ENCODE measurements around the gene NUCKS1. TPM values are rescaled to one million over a fixed set of nuclear protein-coding genes. Genes with fewer than 3 reads are reported as not detected.

Gene NUCKS1
- total RNA-seq, 2 experiments from 2014 or later = 189 to 260 TPM

- peak; percentile 79 for ATAC-seq
- peaks cover 8% of the 10 kb centered on the region for H3K4me1 Mint-ChIP-seq
- peak within 1 kb of the TSS; percentile 66 for H3K4me3 Mint-ChIP-seq
- CTCF ChIA-PET = interaction anchor here (0.6 to 5.2 kb wide), 10 partner anchors 21 to 291 kb away, joined by 3 to 47 read pairs (median 5); no protein-coding TSS in a partner anchor
- H3K27ac Mint-ChIP-seq = no peak within 1 kb of the TSS
- no peaks in the 10 kb centered on the region for H3K36me3 Mint-ChIP-seq (ENCODE audit: low read depth)
- no peaks in the 10 kb centered on the region for H3K9me3 Mint-ChIP-seq (ENCODE audit: low read depth)
- peaks cover 17% of the 10 kb centered on the region for H3K27me3 Mint-ChIP-seq
- intact Hi-C loops (cut with DNase I, micrococcal nuclease) = no loop called here
- DNase-seq = peak; percentile 51
- POLR2A ChIA-PET = interaction anchor here (0.8 kb wide), 1 partner anchor 69 kb away, joined by 4 read pairs; no protein-coding TSS in a partner anchor
Measured at GRCh38 chr1:205680073-205680851, 69.7 kb downstream of the NUCKS1 start, which contains the start of gene SLC45A3. Gene SLC45A3 (minus strand): TSS chr1:205680509. CDS start chr1:205664656, 15,853 bp downstream.

GRCh38 chr1:205678286-205679111 lies 71.5 kb downstream of the NUCKS1 start:
- H3K36me3 Mint-ChIP-seq (ENCODE audit: low read depth) = no peaks in the 10 kb centered on the region
- POLR2A ChIA-PET = interaction anchor here (0.7 kb wide), 1 partner anchor 71 kb away, joined by 3 read pairs; no protein-coding TSS in a partner anchor
- no peak overlapping the region for H3K4me3 Mint-ChIP-seq
- no peak overlapping the region for H3K27ac Mint-ChIP-seq
- DNase-seq = no peak
- H3K4me1 Mint-ChIP-seq = peaks cover 8% of the 10 kb centered on the region
- H3K27me3 Mint-ChIP-seq = peaks cover 17% of the 10 kb centered on the region
- no peaks in the 10 kb centered on the region for H3K9me3 Mint-ChIP-seq (ENCODE audit: low read depth)
- CTCF ChIA-PET = interaction anchor here (0.9 to 5.2 kb wide), 7 partner anchors 19 to 324 kb away, joined by 3 to 47 read pairs (median 4); no protein-coding TSS in a partner anchor
- ATAC-seq = no peak
- intact Hi-C loops (cut with DNase I, micrococcal nuclease) = no loop called here

- POLR2A ChIA-PET = no interaction called here
- Mint-ChIP-seq H3K36me3 (ENCODE audit: low read depth) (no peaks in the 10 kb centered on the region), H3K27ac (no peak overlapping the region), H3K4me1 (peaks cover 8% of the 10 kb centered on the region), H3K4me3 (no peak overlapping the region), H3K9me3 (ENCODE audit: low read depth) (no peaks in the 10 kb centered on the region), H3K27me3 (peaks cover 19% of the 10 kb centered on the region)
- DNase-seq = no peak
- ATAC-seq = no peak
- intact Hi-C loops (cut with DNase I, micrococcal nuclease) = no loop called here
- CTCF ChIA-PET = interaction anchor here (0.5 to 5.2 kb wide), 10 partner anchors 9 to 323 kb away, joined by 3 to 47 read pairs (median 4); no protein-coding TSS in a partner anchor
Measured at GRCh38 chr1:205677167-205677566, 72.8 kb downstream of the NUCKS1 start.

GRCh38 chr1:205676597-205676996 lies 73.4 kb downstream of the NUCKS1 start:
- no peaks in the 10 kb centered on the region for H3K9me3 Mint-ChIP-seq (ENCODE audit: low read depth)
- ATAC-seq = no peak
- no peak overlapping the region for H3K4me3 Mint-ChIP-seq
- peaks cover 18% of the 10 kb centered on the region for H3K27me3 Mint-ChIP-seq
- DNase-seq = no peak
- CTCF ChIA-PET = interaction anchor here (0.5 to 5.2 kb wide), 7 partner anchors 8 to 306 kb away, joined by 3 to 47 read pairs (median 5); no protein-coding TSS in a partner anchor
- POLR2A ChIA-PET = no interaction called here
- no peak overlapping the region for H3K27ac Mint-ChIP-seq
- intact Hi-C loops (cut with DNase I, micrococcal nuclease) = no loop called here
- peaks cover 8% of the 10 kb centered on the region for H3K4me1 Mint-ChIP-seq
- H3K36me3 Mint-ChIP-seq (ENCODE audit: low read depth) = no peaks in the 10 kb centered on the region

- ChIA-PET POLR2A (interaction anchor here (0.5 kb wide), 1 partner anchor 37 kb away, joined by 5 read pairs; no protein-coding TSS in a partner anchor), CTCF (interaction anchor here (0.6 to 4.7 kb wide), 5 partner anchors 17 to 145 kb away, joined by 3 to 47 read pairs (median 3); no protein-coding TSS in a partner anchor)
- no peaks in the 10 kb centered on the region for H3K9me3 Mint-ChIP-seq (ENCODE audit: low read depth)
- no peak for ATAC-seq
- no peaks in the 10 kb centered on the region for H3K36me3 Mint-ChIP-seq (ENCODE audit: low read depth)
- no peak for DNase-seq
- intact Hi-C loops (cut with DNase I, micrococcal nuclease) = no loop called here
- H3K27me3 Mint-ChIP-seq = peaks cover 13% of the 10 kb centered on the region
- no peak overlapping the region for H3K4me3 Mint-ChIP-seq
- H3K4me1 Mint-ChIP-seq = peaks cover 8% of the 10 kb centered on the region
- no peak overlapping the region for H3K27ac Mint-ChIP-seq
Measured at GRCh38 chr1:205676002-205676401, 74.0 kb downstream of the NUCKS1 start.

- Mint-ChIP-seq H3K9me3 (ENCODE audit: low read depth) (no peaks in the 10 kb centered on the region), H3K27me3 (peaks cover 12% of the 10 kb centered on the region), H3K27ac (no peak overlapping the region), H3K36me3 (ENCODE audit: low read depth) (no peaks in the 10 kb centered on the region), H3K4me1 (peaks cover 5% of the 10 kb centered on the region), H3K4me3 (no peak overlapping the region)
- DNase-seq (no peak), ATAC-seq (no peak)
- POLR2A ChIA-PET = no interaction called here
- intact Hi-C loops (cut with DNase I, micrococcal nuclease) = no loop called here
- CTCF ChIA-PET = interaction anchor here (0.7 to 1.2 kb wide), 4 partner anchors 17 to 86 kb away, joined by 3 to 5 read pairs (median 3); no protein-coding TSS in a partner anchor
Measured at GRCh38 chr1:205675247-205675646, 74.7 kb downstream of the NUCKS1 start.

GRCh38 chr1:205672970-205673369 lies 77.0 kb downstream of the NUCKS1 start:
- DNase-seq (no peak), ATAC-seq (no peak)
- no peak overlapping the region for H3K27ac Mint-ChIP-seq
- intact Hi-C loops (cut with DNase I, micrococcal nuclease) = no loop called here
- POLR2A ChIA-PET = no interaction called here
- peaks cover 15% of the 10 kb centered on the region for H3K27me3 Mint-ChIP-seq
- CTCF ChIA-PET = interaction anchor here (0.6 to 1.0 kb wide), 3 partner anchors 11 to 146 kb away, joined by 3 to 4 read pairs (median 4); no protein-coding TSS in a partner anchor
- no peaks in the 10 kb centered on the region for H3K9me3 Mint-ChIP-seq (ENCODE audit: low read depth)
- no peaks in the 10 kb centered on the region for H3K4me1 Mint-ChIP-seq
- no peak overlapping the region for H3K4me3 Mint-ChIP-seq
- no peaks in the 10 kb centered on the region for H3K36me3 Mint-ChIP-seq (ENCODE audit: low read depth)

GRCh38 chr1:205672395-205672889 lies 77.5 kb downstream of the NUCKS1 start:
- Mint-ChIP-seq H3K27me3 (peaks cover 15% of the 10 kb centered on the region), H3K4me1 (no peaks in the 10 kb centered on the region), H3K36me3 (ENCODE audit: low read depth) (no peaks in the 10 kb centered on the region), H3K9me3 (ENCODE audit: low read depth) (no peaks in the 10 kb centered on the region), H3K27ac (no peak overlapping the region), H3K4me3 (no peak overlapping the region)
- intact Hi-C loops (cut with DNase I, micrococcal nuclease) = no loop called here
- CTCF ChIA-PET = interaction anchor here (0.6 to 1.0 kb wide), 3 partner anchors 10 to 146 kb away, joined by 3 to 4 read pairs (median 4); no protein-coding TSS in a partner anchor
- DNase-seq (no peak), ATAC-seq (no peak)
- POLR2A ChIA-PET = no interaction called here

- Mint-ChIP-seq H3K4me1 (no peaks in the 10 kb centered on the region), H3K9me3 (ENCODE audit: low read depth) (no peaks in the 10 kb centered on the region), H3K27me3 (peaks cover 12% of the 10 kb centered on the region), H3K4me3 (no peak overlapping the region), H3K27ac (no peak overlapping the region), H3K36me3 (ENCODE audit: low read depth) (no peaks in the 10 kb centered on the region)
- ATAC-seq (no peak), DNase-seq (no peak)
- intact Hi-C loops (cut with DNase I, micrococcal nuclease) = no loop called here
- POLR2A ChIA-PET = no interaction called here
- CTCF ChIA-PET = interaction anchor here (0.6 to 2.6 kb wide), 9 partner anchors 10 to 609 kb away, joined by 3 to 10 read pairs (median 3); no protein-coding TSS in a partner anchor
Measured at GRCh38 chr1:205670611-205671430, 79.2 kb downstream of the NUCKS1 start.

GRCh38 chr1:205670150-205670446 lies 79.9 kb downstream of the NUCKS1 start:
- no peak overlapping the region for H3K4me3 Mint-ChIP-seq
- H3K27me3 Mint-ChIP-seq = peaks cover 8% of the 10 kb centered on the region
- POLR2A ChIA-PET = no interaction called here
- no peaks in the 10 kb centered on the region for H3K36me3 Mint-ChIP-seq (ENCODE audit: low read depth)
- H3K27ac Mint-ChIP-seq = no peak overlapping the region
- CTCF ChIA-PET = interaction anchor here (0.9 to 2.6 kb wide), 3 partner anchors 12 to 78 kb away, joined by 3 to 10 read pairs (median 4); no protein-coding TSS in a partner anchor
- ATAC-seq (no peak), DNase-seq (no peak)
- no peaks in the 10 kb centered on the region for H3K9me3 Mint-ChIP-seq (ENCODE audit: low read depth)
- no peaks in the 10 kb centered on the region for H3K4me1 Mint-ChIP-seq
- intact Hi-C loops (cut with DNase I, micrococcal nuclease) = no loop called here
